K562 (cell line): ENCODE results near the gene PLEKHF1. TPM values are rescaled to one million over a fixed set of nuclear protein-coding genes. Genes with fewer than 3 reads are reported as not detected.

Experiments
- BRD4 ChIP-seq: fragments of 200-600 bp; sonication (generic); IDR thresholded peaks from 2 replicates; pipeline ENCODE4 v1.6.1; 2017; ENCODE audit warnings: inconsistent platforms
- GTF2E2 ChIP-seq: fragments of 200-800 bp; sonication (Bioruptor generic); IDR thresholded peaks from 2 replicates; pipeline ENCODE4 v1.6.1; 2016; ENCODE audit warnings: missing genetic modification characterization, missing compliant biosample characterization
- HDAC6 ChIP-seq: IDR thresholded peaks from 2 replicates; pipeline ENCODE4 v1.6.1; 2012; ENCODE audit warnings: low read depth, mild to moderate bottlenecking, control low read depth, inconsistent platforms, low read length, moderate library complexity
- MGA ChIP-seq: fragments of 450-650 bp; IDR thresholded peaks from 2 replicates; pipeline ENCODE4 v1.6.1; 2016; ENCODE audit warnings: mild to moderate bottlenecking, moderate library complexity
- PTBP1 ChIP-seq: fragments of 200-400 bp; formaldehyde crosslinking; IDR thresholded peaks from 2 replicates; pipeline ENCODE4 v1.6.1; 2017; ENCODE audit warnings: low read depth, low read length
- RNF219 ChIP-seq: fragments of 250-450 bp; sonication (Bioruptor Pico); IDR thresholded peaks from 2 replicates; pipeline ENCODE4 v1.5.0; 2022; ENCODE audit warnings: mild to moderate bottlenecking
- ZNF445 ChIP-seq: fragments of 250-450 bp; sonication (Bioruptor Pico); IDR thresholded peaks from 2 replicates; pipeline ENCODE4 v1.4.0; 2020; ENCODE audit warnings: low read depth, mild to moderate bottlenecking, moderate library complexity
- ZNF551 ChIP-seq: fragments of 250-450 bp; sonication (Bioruptor Pico); IDR thresholded peaks from 2 replicates; pipeline ENCODE4 v1.5.0; 2021; ENCODE audit warnings: mild to moderate bottlenecking, moderate library complexity
- polyA plus RNA-seq, 8 experiments: library from polyadenylated mRNA; depleted of rRNA in 4 of 8; stranded (reverse) in 5 of 8; unstranded in 3 of 8; fragments of >200 nt; fragmentation: Nextera tagmentation in 2 of 8; fragmentation: Illumina TruSeq in 1 of 8; extraction: Ambion mirVana in 2 of 8; extraction: Trizol in 1 of 8; gene quantifications; 2 replicates each; pipeline versions ENCODE4 v1.2.1 to v1.2.3, GENCODE V29; 2011 to 2014; ENCODE audit warnings: inconsistent platforms in 1 of 8, missing spikeins in 1 of 8
- total RNA-seq, 7 experiments: library from RNA; depleted of rRNA in 6 of 7; stranded (reverse); fragments of >200 nt in 6 of 7; fragmentation: Illumina TruSeq in 2 of 7; extraction: Trizol in 2 of 7; gene quantifications; 2 replicates each; pipeline versions ENCODE4 v1.2.1 to v1.2.3, GENCODE V29; 2011 to 2021; ENCODE audit warnings: low replicate concordance in 1 of 7
- TF ChIP-seq, protein P1 (sequence below): fragments of 250-450 bp; sonication (Bioruptor Pico); IDR thresholded peaks from 2 replicates; pipeline ENCODE4 v1.8.0; 2022; ENCODE audit warnings: moderate library complexity, mild to moderate bottlenecking, inconsistent platforms
- TF ChIP-seq, protein P2 (sequence below): sonication (generic); formaldehyde crosslinking; IDR thresholded peaks from 2 replicates; pipeline ENCODE4 v1.8.0; 2022; ENCODE audit warnings: missing genetic modification reagents, mild to moderate bottlenecking, borderline replicate concordance

PLEKHF1 gene
- total and polyA plus RNA-seq, 9 of the 15 experiments (the other 6 are each of a cell fraction or from before 2014, with no cell fraction given): 0.07 to 13.4 (median 3.9) TPM; not detected in 1

DNA sequence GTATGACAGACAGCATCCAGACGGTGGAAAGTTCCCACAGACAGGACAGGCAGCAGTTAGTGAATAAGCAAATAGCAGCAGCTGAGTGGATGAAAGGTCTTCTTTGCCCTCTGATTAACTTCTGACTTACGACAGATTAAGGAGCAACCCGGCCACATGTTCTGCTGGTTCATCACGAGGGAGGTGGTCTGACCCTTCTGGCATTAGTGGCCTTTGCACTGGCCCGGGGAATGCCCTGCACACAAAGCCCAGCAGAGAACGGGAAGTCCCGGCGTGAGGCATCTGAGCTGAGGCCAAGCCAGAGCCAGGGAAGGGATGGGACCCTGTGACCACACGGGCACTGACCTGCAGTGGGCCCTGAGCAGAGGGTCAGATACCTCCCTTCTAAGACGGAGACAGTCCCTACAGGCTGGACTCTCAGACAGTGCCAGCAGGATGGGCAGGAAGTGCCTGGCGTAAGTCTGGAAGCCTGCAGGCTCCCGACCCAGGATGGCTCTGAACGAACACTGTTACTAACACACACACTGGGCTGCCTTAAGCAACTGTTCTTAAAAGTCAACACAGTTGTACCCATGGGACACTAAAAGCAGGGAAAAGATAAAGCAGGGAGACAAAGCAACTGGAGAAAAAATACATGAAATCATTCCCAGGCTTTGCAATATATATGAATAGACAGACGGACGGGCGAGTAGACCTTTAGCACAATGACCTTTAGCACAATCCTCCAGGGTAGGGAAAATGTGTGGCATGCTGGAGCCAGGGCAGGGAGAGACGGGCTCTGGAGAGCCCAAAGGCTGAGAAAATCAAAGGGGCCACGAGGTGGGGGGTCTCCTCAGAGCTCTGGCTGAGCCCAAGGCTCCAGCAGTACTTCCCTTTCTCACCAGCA lies 43.5 kb downstream of the PLEKHF1 start (continued):
- TF ChIP-seq MGA (no peak), ZNF551 (no peak), PTBP1 (no peak), BRD4 (no peak), RNF219 (CRISPR knock-in tag) (no peak), HDAC6 (no peak), GTF2E2 (no peak), ZNF445 (no peak)
- TF ChIP-seq, protein P1, sequence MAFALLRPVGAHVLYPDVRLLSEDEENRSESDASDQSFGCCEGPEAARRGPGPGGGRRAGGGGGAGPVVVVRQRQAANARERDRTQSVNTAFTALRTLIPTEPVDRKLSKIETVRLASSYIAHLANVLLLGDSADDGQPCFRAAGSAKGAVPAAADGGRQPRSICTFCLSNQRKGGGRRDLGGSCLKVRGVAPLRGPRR: no peak
- TF ChIP-seq, protein P2, sequence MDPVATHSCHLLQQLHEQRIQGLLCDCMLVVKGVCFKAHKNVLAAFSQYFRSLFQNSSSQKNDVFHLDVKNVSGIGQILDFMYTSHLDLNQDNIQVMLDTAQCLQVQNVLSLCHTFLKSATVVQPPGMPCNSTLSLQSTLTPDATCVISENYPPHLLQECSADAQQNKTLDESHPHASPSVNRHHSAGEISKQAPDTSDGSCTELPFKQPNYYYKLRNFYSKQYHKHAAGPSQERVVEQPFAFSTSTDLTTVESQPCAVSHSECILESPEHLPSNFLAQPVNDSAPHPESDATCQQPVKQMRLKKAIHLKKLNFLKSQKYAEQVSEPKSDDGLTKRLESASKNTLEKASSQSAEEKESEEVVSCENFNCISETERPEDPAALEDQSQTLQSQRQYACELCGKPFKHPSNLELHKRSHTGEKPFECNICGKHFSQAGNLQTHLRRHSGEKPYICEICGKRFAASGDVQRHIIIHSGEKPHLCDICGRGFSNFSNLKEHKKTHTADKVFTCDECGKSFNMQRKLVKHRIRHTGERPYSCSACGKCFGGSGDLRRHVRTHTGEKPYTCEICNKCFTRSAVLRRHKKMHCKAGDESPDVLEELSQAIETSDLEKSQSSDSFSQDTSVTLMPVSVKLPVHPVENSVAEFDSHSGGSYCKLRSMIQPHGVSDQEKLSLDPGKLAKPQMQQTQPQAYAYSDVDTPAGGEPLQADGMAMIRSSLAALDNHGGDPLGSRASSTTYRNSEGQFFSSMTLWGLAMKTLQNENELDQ: no peak
